ENCODE data around the gene SLFN12.
"Not testable (repeated sequence)": the region's sequence is repeated elsewhere in the genome, so short reads cannot be mapped to it uniquely, and the experiment has no call there.

SLFN12 gene

GRCh38 chr17:35432176-35433074, at the start of gene SLFN12:
TSS of gene SLFN12 (minus strand) at chr17:35432500. CDS start at chr17:35423028, 9,472 bp downstream.
- peak; percentile 74 for DNase-seq (ENCODE audit: low spot score)

DNA sequence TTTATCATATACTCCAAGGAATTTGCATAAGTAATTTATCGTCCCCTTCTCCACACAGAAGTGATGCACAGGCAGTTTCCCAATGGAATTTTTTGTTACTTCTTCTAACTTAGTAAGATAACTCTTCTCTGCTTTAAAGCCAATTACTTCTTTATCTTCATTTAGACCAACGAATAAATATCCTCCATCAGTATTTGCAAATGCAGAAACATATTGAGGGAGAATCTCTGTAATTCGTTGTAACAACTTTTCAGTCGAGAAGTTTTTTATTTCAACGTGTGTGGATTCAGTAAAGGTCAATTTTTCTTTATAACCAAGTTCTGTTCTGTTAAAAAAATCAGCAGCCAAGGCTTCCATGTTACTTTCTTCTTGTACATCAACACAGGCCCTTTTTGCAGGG, 47.0 kb upstream of the SLFN12 start:
- DNase-seq (ENCODE audit: low spot score), result no peak

GRCh38 chr17:35477248-35477647, 44.9 kb upstream of the SLFN12 start:
- no peak for DNase-seq (ENCODE audit: low spot score)

DNA sequence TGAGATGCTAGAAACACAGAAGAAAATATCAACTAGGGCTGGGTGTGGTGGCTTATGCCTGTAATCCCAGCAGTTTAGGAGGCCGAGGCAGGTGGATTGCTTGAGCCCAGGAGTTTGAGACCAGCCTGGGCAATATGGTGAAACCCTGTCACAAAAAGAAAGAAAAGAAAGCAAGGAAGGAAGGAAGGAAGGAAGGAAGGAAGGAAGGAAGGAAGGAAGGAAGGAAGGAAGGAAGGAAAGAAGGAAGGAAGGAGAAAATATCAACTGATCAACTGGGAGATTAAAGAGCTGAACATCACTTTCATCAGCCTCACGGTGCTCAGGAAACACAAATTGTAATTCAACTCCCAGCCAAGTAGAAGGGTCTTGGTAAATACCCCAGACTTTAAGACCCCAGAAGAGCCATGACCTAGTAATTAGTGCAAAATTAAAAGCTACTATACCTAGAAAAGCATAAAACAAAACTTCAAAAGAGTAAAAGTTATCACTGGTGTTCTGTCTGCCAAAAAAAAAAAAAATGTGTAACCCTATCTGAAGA, 44.1 kb upstream of the SLFN12 start:
- no peak for DNase-seq (ENCODE audit: low spot score)

DNA sequence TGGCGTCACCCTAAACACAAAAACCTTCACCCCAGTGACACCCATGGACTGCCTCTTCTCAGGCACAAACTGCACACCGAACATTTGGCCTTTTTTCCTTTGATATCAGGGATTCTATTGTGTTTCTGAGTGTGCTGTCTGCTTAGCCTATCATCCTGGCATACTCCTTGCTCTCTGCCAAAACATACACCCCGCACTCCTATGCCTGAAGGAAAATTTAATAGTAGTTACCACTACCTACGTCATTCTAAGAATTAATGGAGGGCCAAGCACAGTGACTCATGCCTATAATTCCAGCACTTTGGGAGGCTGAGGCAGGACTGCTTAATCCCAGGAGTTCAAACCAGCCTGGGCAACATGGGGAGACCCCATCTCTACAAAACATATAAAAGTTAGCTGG, 36.2 kb upstream of the SLFN12 start:
- no peak for DNase-seq (ENCODE audit: low spot score)

- no peak for DNase-seq (ENCODE audit: low spot score)
Observed at GRCh38 chr17:35467824-35468223, 35.5 kb upstream of the SLFN12 start.

DNA sequence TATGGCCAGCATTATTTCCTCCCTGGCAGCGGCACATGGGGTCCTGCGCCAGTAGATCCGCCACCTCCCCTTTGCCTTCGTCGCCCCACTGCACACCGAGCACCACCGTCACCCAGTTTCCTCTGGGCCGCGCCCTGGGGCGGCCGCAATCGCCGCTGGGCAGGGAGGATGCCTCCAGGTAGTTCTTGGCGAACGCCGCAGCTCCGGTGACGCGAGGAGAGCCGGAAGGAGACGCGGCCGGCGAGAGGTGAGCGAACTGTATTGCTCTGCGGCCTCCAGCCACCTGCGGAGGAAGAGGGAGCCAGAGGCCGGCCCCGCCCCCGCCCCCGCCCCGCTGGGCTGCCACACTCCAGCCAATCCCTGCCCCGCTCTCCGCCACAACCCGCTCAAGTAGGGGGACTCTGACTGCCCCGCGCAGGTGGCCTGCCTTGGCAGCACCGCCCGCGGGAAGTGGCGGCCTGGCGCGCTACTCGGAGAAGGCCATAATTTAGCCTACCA, 28.1 kb upstream of the SLFN12 start:
- DNase-seq (ENCODE audit: low spot score), result no peak

GRCh38 chr17:35454035-35454434, 21.7 kb upstream of the SLFN12 start:
- DNase-seq (ENCODE audit: low spot score), result not testable (repeated sequence)

GRCh38 chr17:35453171-35453570, 20.9 kb upstream of the SLFN12 start:
- DNase-seq (ENCODE audit: low spot score), result no peak

DNA sequence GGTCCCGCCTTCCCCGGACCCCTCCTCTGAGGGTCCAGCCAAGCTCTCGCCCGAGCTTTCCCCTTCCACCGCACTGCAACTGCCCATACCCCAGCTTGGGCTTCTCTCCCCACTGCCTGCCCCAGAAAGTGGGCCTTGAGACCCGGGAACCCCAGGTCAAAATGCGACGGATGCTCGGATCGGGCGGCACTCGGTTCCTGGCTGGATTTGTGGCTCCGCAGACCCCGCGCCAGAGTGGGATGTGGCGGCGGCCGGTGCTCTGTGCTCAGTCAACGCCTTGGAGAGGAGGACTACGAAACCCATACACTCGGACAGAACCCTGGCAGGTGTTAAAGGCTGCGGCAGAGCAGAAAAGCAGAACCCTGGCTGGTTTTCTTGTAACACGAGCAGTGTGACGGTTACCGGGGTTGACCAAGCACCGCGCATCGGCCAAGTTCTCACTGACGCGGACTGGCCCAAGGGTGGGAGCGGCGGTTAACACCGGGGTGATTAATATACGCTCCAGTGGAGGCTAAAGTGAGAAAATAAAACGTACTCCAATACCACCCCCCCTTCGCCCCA, 17.2 kb upstream of the SLFN12 start:
- no peak for DNase-seq (ENCODE audit: low spot score)

DNA sequence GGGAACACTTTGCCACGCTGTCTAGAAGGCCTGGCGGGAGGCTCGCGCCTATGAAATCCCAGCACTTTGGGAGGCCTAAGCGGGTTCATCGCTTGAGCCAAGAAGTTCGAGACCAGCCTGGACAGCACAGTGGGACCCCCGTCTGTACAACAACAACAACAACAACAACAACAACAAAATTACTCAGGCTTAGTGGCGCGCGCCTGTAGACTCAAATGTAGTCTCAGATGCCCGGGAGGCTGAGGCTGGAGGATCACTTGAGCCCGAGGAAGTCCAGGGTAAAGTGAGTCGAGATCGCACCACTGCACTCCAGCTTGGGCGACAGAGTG, 16.6 kb upstream of the SLFN12 start:
- no peak for DNase-seq (ENCODE audit: low spot score)

DNA sequence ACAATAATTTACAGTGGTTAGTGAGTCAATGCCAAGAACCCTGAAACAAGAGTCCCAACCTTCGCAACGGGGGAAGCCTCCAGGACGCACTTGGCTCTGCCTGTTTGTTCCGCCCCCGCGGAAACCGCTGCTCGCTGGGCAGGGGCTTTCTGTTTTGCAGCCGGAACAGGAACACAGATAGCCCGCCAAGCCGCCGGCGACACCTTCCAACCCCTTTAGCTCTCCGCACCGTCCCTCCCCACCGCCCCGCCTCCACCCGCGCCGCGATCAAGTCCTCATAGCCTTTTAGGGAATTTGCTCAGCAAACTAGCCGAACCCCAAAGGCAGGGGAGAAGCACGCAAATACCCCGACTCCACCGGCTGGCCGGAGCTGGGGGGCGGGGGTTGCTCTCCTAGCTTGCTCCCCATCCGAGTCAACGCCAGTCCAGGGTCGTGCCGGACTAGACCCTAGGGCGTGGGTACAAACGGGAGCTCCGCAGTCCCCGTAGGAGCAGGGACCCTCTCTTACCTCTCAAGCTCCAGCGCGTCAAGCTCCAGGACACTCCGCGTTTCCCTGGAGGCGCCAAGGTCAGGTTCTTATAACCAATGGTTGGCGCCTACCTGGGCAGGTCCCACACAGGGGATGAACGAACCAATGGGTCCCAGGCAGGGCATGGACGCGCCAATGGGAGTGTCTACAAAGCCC, 16.1 kb upstream of the SLFN12 start, which contains the start of gene SLFN13:
TSS of gene SLFN13 (minus strand) at position 553 of the 685 bp plus-strand sequence. CDS start 3,086 bp downstream, outside the sequence.
- peak; percentile 8 for DNase-seq (ENCODE audit: low spot score)

DNA sequence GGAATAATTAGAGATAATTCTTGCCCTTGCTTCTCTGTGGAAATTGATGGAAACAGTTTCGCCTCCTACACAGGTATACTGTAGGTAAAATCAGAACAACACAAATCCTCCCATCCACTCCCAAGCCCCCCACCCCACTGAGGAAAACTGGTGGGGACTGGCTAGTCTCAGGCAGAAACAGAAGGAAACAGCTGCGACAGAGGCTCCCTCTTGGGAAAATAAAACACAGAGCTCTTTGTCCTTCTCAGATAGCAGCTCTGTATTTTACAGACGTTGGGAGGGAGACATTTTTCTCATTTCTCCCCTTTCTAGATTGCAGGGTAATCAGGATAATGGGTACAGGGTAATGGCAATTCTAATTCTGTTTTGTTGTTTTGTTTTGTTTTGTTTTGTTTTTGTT, 15.2 kb upstream of the SLFN12 start:
- peak; percentile 57 for DNase-seq (ENCODE audit: low spot score)

DNA sequence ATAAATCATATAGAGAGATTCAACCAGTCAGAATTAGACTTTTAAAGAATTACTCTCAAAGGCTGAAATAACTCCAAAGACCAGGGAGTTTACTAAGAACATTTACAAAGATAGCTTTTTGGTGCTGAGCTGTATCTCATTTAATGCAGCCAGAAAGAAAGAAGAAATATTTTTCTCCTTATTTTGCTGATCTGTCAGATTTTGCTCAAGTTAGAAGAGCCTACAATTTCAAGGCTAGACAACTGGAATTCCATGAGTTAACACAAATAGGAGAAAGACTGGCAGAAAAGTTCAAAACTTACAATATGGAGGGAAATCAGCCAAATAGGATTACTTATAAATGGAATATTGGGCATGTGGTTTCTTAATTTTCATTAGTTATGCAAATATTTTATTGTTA, 6.1 kb upstream of the SLFN12 start:
- no peak for DNase-seq (ENCODE audit: low spot score)

- peak; percentile 95 for DNase-seq (ENCODE audit: low spot score)
Observed at GRCh38 chr17:35433075-35433894, 985 bp upstream of the SLFN12 start.

DNA sequence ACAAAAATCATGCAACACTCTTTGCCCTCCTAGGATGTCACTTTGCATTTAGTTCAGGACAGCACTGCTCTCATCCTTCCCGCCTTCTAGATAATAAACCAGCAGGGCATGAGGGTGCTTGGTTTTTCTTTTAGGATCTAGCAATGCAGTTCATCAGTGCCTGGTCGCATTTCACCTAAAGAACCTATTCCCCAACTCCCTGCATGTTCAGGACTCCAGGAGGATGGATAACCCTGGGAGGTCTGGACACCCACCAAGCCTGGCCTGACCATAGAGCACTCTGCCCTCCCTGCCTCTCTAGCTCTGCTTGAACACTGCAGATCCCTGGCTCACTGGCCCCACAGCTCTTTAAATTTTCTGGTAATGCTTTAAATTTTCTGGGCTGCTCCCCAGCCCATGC, 2.6 kb downstream of the SLFN12 start:
- no peak for DNase-seq (ENCODE audit: low spot score)

- DNase-seq (ENCODE audit: low spot score), result no peak
Observed at GRCh38 chr17:35428229-35428628, 4.1 kb downstream of the SLFN12 start.

DNA sequence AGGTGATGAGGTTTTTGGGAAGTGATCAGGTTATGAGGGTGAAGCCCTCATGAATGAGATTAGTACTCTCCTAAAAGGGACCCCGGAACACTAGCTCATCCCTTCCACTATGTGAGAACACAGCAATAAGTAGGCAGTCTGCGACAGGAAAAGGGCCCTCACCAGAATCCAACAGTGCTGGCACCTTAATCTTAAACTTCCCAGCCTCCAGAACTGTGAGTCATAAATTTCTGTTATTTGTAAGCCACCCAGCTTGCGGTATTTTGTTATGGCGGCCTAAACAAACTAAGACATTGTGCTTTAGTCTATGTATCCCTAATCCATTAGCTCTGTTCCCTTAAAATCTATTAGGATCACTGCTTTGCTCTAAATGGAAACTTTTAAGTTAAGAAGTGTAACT, 8.5 kb downstream of the SLFN12 start:
- DNase-seq (ENCODE audit: low spot score), result no peak

DNA sequence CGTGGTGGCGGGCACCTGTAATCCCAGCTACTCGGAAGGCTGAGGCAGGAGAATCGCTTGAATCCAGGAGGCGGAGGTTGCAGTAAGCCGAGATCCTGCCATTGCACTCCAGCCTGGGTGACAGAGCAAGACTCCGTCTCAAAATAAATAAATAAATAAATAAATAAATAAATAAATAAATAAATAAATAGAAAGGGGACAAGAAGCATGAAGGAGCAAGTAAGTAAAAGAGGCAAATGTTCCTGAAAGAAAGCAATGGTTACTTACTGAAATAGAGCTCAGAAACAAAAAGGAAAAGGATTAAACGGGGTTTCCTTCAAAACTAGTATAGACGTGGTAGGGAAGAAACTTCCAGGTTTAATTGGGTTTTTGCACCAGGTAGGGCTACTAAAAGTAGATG, 11.2 kb downstream of the SLFN12 start:
- not testable (repeated sequence) for DNase-seq (ENCODE audit: low spot score)

DNA sequence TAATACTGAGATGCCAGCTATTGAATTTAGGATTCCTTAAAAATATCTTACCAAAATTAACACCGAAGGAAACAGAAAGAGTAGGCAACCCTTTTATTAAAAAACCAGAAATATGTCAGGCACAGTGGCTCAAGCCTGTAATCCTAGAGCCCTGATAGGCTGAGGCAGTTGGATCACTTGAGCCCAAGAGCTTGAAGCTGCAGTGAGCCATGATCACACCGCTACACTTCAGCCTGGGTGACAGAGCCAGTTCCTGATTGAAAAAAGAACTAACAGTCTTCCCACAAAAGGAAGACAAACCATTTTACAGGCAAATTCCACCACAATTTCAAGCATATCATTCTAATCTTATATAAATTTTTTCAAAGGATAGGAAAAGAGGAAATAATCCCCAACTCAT, 15.6 kb downstream of the SLFN12 start:
- no peak for DNase-seq (ENCODE audit: low spot score)

DNA sequence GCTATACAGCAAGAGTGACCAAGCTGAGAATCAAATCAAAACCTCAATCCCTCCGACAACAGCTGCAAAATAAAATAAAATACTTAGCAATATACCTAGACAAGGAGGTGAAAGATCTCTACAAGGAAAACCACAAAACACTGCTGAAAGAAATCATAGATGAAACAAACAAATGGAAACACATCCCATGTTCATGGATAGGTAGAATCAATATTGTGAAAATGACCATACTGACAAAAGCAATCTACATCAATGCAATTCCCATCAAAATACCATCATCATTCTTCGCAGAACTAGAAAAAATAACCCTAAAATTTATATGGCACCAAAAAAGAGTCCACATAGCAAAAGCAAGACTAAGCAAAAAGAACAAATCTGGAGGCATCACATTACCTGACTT, 17.6 kb downstream of the SLFN12 start:
- not testable (repeated sequence) for DNase-seq (ENCODE audit: low spot score)

DNA sequence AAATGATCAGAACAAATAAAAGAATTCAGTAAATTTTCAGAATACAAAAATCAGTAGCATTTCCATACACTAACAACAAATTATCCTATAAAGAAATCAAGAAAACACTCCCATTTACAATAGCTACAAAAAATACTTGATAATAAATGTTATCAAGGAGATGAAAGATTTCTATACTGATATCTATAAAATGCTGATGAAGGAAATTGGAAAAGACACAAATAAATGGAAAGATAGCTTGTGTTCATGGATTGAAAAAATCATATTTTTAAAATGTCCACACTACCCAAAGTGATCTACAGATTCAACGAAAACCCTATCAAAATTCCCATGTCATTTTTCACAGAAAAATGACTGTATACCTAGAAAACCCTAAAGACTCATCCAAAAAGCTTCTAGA, 18.1 kb downstream of the SLFN12 start:
- DNase-seq (ENCODE audit: low spot score), result no peak

Measured in COLO829 (cell line).